AG09309 (cell line): ENCODE results near the gene CCDC15.

Source experiments
- DNase-seq: peaks from one replicate; pipeline ENCODE4 v3.0.0-alpha.2; 2010; ENCODE audit warnings: low read depth
- H3K4me3 ChIP-seq: 2 replicates; pipeline ENCODE4 v1.5.1; 2011; ENCODE audit warnings: mild to moderate bottlenecking, low read depth, low read length, moderate library complexity; ENCODE audit not compliant: control insufficient read depth
- CTCF ChIP-seq: IDR thresholded peaks from 2 replicates; pipeline ENCODE4 v1.5.1; 2011; ENCODE audit warnings: mild to moderate bottlenecking, low read depth, low read length, inconsistent platforms; ENCODE audit not compliant: insufficient read depth, control insufficient read depth; ENCODE audit errors: missing control alignments

Gene CCDC15

GRCh38 chr11:125082611-125083311 lies 128.8 kb downstream of the CCDC15 start:
- TF ChIP-seq CTCF = no peak
- no peak overlapping the region for H3K4me3 ChIP-seq
- DNase-seq = peak; percentile 28

GRCh38 chr11:125083312-125084056 lies 129.5 kb downstream of the CCDC15 start:
- H3K4me3 ChIP-seq = no peak overlapping the region
- DNase-seq = no peak
- TF ChIP-seq CTCF = no peak

DNA sequence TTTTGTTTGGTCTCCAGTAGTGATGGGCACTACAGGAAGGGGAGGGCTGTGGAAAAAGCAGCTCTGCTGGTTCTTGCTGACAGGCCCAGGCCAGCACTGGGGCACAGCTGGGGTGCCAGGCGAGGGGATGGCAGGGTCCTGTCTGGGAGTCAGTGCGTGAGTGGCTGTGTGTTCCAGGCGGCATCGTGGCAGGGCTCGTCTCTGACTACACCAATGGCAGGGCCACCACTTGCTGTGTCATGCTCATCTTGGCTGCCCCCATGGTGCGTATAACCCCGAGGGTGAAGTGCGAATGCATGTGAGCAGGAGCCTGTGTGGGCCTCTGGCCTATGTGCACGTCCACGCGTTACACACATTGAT lies 130.0 kb downstream of the CCDC15 start:
- no peak for TF ChIP-seq CTCF

DNA sequence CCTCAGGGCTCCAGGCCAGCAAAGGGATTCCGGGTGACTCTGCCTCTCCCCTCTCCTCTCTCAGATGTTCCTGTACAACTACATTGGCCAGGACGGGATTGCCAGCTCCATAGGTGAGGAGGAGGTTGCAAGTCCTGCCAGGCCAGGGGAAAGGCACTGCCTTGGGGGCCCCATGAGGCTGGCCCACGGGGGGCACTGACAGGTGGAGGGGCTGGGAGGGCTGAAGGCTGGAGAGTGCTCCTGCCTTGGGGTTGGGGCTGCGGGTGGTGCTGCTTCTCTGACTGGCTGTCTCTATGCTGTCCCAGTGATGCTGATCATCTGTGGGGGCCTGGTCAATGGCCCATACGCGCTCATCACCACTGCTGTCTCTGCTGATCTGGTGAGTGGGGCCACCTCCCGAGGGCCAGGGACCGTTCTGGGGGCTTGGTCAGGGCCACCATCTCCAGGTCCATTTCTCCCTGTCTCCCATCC lies 130.8 kb downstream of the CCDC15 start:
- no peak for TF ChIP-seq CTCF
- no peak for DNase-seq

More for the DNA sequence above, 130.0 kb downstream of the CCDC15 start:
- no peak for DNase-seq
- H3K4me3 ChIP-seq = no peak overlapping the region

DNA sequence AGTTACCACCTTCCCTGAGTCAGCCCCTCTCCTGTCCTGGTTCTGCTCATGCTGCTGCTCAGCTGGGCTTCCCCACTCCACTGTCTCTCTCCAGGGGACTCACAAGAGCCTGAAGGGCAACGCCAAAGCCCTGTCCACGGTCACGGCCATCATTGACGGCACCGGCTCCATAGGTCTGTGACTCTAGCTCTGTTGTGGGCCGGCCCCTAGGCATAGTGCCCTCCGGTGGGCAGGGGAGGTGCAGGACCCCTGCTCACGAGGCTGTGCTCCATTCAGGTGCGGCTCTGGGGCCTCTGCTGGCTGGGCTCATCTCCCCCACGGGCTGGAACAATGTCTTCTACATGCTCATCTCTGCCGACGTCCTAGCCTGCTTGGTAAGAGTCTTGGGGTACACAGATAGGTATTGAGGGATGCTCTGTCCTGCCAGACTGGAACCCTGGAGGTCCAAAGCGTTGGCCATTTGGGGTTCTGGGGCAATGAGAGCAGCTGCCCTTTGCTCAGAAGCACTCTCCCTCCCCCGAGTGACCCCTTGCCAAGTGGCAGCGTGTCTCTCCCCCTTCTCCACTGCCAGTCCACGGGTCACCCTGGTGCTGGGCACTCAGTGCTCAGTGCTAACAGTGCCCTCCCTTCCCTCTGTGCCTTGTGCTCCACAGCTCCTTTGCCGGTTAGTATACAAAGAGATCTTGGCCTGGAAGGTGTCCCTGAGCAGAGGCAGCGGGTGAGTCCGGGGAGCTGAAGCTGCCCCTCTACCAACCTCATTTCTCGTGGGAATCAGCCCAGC lies 131.5 kb downstream of the CCDC15 start:
- H3K4me3 ChIP-seq = no peak overlapping the region
- no peak for DNase-seq
- TF ChIP-seq CTCF = no peak

More for the DNA sequence above, 130.8 kb downstream of the CCDC15 start:
- H3K4me3 ChIP-seq = no peak overlapping the region

GRCh38 chr11:125086633-125087296 lies 132.8 kb downstream of the CCDC15 start:
- TF ChIP-seq CTCF = no peak
- H3K4me3 ChIP-seq = no peak overlapping the region
- no peak for DNase-seq
